Stimulated activated CD8-positive, alpha-beta memory T cell treated with anti-CD3 and anti-CD28 coated beads, Interleukin-4, amount 100 ng/mL, for 48 hours (primary cell): Measurements from ENCODE around the gene RMND5B.
A peak's percentile ranks its signal among the peaks of the same experiment; 100 is the strongest.
"Not testable (repeated sequence)": the region's sequence is repeated elsewhere in the genome, so short reads cannot be mapped to it uniquely, and the experiment has no call there.

Experiments used
- DNase-seq: peaks from one replicate; pipeline ENCODE4 v3.0.0-alpha.2; 2020

Gene RMND5B

GRCh38 chr5:178130576-178131445 is at the start of gene RMND5B:
TSS of gene RMND5B (plus strand) at chr5:178131014. CDS start at chr5:178138120, 7,106 bp downstream.
- peak; percentile 87 for DNase-seq

GRCh38 chr5:178081571-178082243 is 49.1 kb upstream of the RMND5B start:
- no peak for DNase-seq

- no peak for DNase-seq
Measured at GRCh38 chr5:178083922-178084321, 46.9 kb upstream of the RMND5B start.

GRCh38 chr5:178085316-178085715 is 45.5 kb upstream of the RMND5B start:
- no peak for DNase-seq

- DNase-seq, result no peak
Measured at GRCh38 chr5:178086266-178086665, 44.5 kb upstream of the RMND5B start.

- DNase-seq, result not testable (repeated sequence)
Measured at GRCh38 chr5:178087199-178087598, 43.6 kb upstream of the RMND5B start.

GRCh38 chr5:178090856-178091255 is 40.0 kb upstream of the RMND5B start:
- DNase-seq, result peak; percentile 36

- DNase-seq, result no peak
Measured at GRCh38 chr5:178093134-178093533, 37.7 kb upstream of the RMND5B start.

- no peak for DNase-seq
Measured at GRCh38 chr5:178094345-178094744, 36.5 kb upstream of the RMND5B start.

- DNase-seq, result no peak
Measured at GRCh38 chr5:178098685-178099084, 32.1 kb upstream of the RMND5B start.

- no peak for DNase-seq
Measured at GRCh38 chr5:178103612-178104011, 27.2 kb upstream of the RMND5B start.

- no peak for DNase-seq
Measured at GRCh38 chr5:178104492-178104891, 26.3 kb upstream of the RMND5B start.

GRCh38 chr5:178106086-178106485 is 24.7 kb upstream of the RMND5B start:
- no peak for DNase-seq

GRCh38 chr5:178106556-178107239 is 24.1 kb upstream of the RMND5B start:
- DNase-seq, result no peak

GRCh38 chr5:178107756-178108310 is 23.0 kb upstream of the RMND5B start:
- no peak for DNase-seq

- no peak for DNase-seq
Measured at GRCh38 chr5:178108446-178108845, 22.4 kb upstream of the RMND5B start.

GRCh38 chr5:178108966-178109365 is 21.8 kb upstream of the RMND5B start:
- no peak for DNase-seq

- no peak for DNase-seq
Measured at GRCh38 chr5:178110511-178110910, 20.3 kb upstream of the RMND5B start.

- DNase-seq, result no peak
Measured at GRCh38 chr5:178111925-178112324, 18.9 kb upstream of the RMND5B start.

GRCh38 chr5:178112545-178112944 is 18.3 kb upstream of the RMND5B start:
- no peak for DNase-seq

- peak; percentile 88 for DNase-seq
Measured at GRCh38 chr5:178113141-178113787, 17.6 kb upstream of the RMND5B start, which contains the start of gene N4BP3. TSS of gene N4BP3 (plus strand) at chr5:178113532. CDS start at chr5:178119584, 6,052 bp downstream.

- peak; percentile 59 for DNase-seq
Measured at GRCh38 chr5:178113841-178114324, 16.9 kb upstream of the RMND5B start.
